ENCODE measurements around the gene ADGRL2.

ADGRL2 gene

GRCh38 chr1:81832573-81832972 is 31.8 kb downstream of the ADGRL2 start:
- no CpG with 5 or more reads among the region's 1 CpG for WGBS
- no peak overlapping the region for H4K8ac ChIP-seq (ENCODE audit: low read length)

GRCh38 chr1:81833722-81834121 is 33.0 kb downstream of the ADGRL2 start:
- Histone ChIP-seq H2AFZ (ENCODE audit: low read depth, low read length) (no peak overlapping the region), H3K9me3 (ENCODE audit: control insufficient read depth, low read length) (no peaks in the 10 kb centered on the region), H2AK5ac (ENCODE audit: low read length, severe bottlenecking) (no peak overlapping the region), H2BK15ac (ENCODE audit: low read depth, poor library complexity, severe bottlenecking) (no peak overlapping the region), H3K27me3 (ENCODE audit: control insufficient read depth in 1 of 2, insufficient read depth in 1 of 2, low read length in 2 of 2) (no peaks in the 10 kb centered on the region), H3K23ac (ENCODE audit: low read length in 2 of 2) (no peak overlapping the region), H3K4me3 (ENCODE audit: insufficient read depth in 1 of 2, low read depth in 1 of 2, low read length in 2 of 2) (no peak overlapping the region), H3K9ac (ENCODE audit: low read length) (no peak overlapping the region), H3K18ac (ENCODE audit: low read depth in 1 of 2, low read length in 2 of 2) (no peak overlapping the region), H3K4me2 (ENCODE audit: low read length, poor library complexity, severe bottlenecking) (no peak overlapping the region), H3K36me3 (ENCODE audit: control insufficient read depth in 1 of 2, insufficient read depth in 2 of 2, low read depth in 1 of 2, low read length in 2 of 2) (no peaks in the 10 kb centered on the region), H3K4me1 (ENCODE audit: control insufficient read depth, insufficient read depth, low read depth, low read length) (no peaks in the 10 kb centered on the region), H3K14ac (ENCODE audit: low read length in 2 of 2) (no peak overlapping the region), H2BK120ac (ENCODE audit: low read depth, low read length) (no peak overlapping the region), H4K91ac (ENCODE audit: low read length) (no peak overlapping the region), H2BK12ac (ENCODE audit: low read length in 2 of 2) (no peak overlapping the region), H3K27ac (ENCODE audit: low read length, poor library complexity, severe bottlenecking) (no peak overlapping the region), H3K4ac (ENCODE audit: low read depth in 1 of 2, low read length in 2 of 2) (no peak overlapping the region), H2BK5ac (ENCODE audit: low read depth, low read length, poor library complexity, severe bottlenecking) (no peak overlapping the region), H3K79me1 (replicated peaks; ENCODE audit: low read length, poor library complexity, severe bottlenecking) (peaks cover 4% of the 10 kb centered on the region), H4K8ac (ENCODE audit: low read length) (no peak overlapping the region)
- no peak for DNase-seq
- WGBS, result 80% methylated on average over 3 of the region's 4 CpGs

More at GRCh38 chr1:81832573-81832972, 31.8 kb downstream of the ADGRL2 start:
- no peak overlapping the region for H3K14ac ChIP-seq (ENCODE audit: low read length in 2 of 2)
- no peak overlapping the region for H2BK5ac ChIP-seq (ENCODE audit: low read depth, low read length, poor library complexity, severe bottlenecking)
- H3K9ac ChIP-seq (ENCODE audit: low read length), result peak overlapping the region; percentile 19
- no peaks in the 10 kb centered on the region for H3K27me3 ChIP-seq (ENCODE audit: control insufficient read depth in 1 of 2, insufficient read depth in 1 of 2, low read length in 2 of 2)
- H3K4me1 ChIP-seq (ENCODE audit: control insufficient read depth, insufficient read depth, low read depth, low read length), result no peaks in the 10 kb centered on the region
- no peak overlapping the region for H3K4me3 ChIP-seq (ENCODE audit: insufficient read depth in 1 of 2, low read depth in 1 of 2, low read length in 2 of 2)
- no peak overlapping the region for H3K23ac ChIP-seq (ENCODE audit: low read length in 2 of 2)
- H3K36me3 ChIP-seq (ENCODE audit: control insufficient read depth in 1 of 2, insufficient read depth in 2 of 2, low read depth in 1 of 2, low read length in 2 of 2), result no peaks in the 10 kb centered on the region
- no peak overlapping the region for H2BK12ac ChIP-seq (ENCODE audit: low read length in 2 of 2)
- H2AFZ ChIP-seq (ENCODE audit: low read depth, low read length), result no peak overlapping the region
- no peak overlapping the region for H2BK15ac ChIP-seq (ENCODE audit: low read depth, poor library complexity, severe bottlenecking)
- H2AK5ac ChIP-seq (ENCODE audit: low read length, severe bottlenecking), result no peak overlapping the region
- no peak overlapping the region for H3K4ac ChIP-seq (ENCODE audit: low read depth in 1 of 2, low read length in 2 of 2)
- H3K27ac ChIP-seq (ENCODE audit: low read length, poor library complexity, severe bottlenecking), result peak overlapping the region; percentile 8
- H3K4me2 ChIP-seq (ENCODE audit: low read length, poor library complexity, severe bottlenecking), result no peak overlapping the region
- H2BK120ac ChIP-seq (ENCODE audit: low read depth, low read length), result no peak overlapping the region
- H3K79me1 ChIP-seq (replicated peaks; ENCODE audit: low read length, poor library complexity, severe bottlenecking), result peaks cover 6% of the 10 kb centered on the region
- DNase-seq, result peak; percentile 66
- no peak overlapping the region for H4K91ac ChIP-seq (ENCODE audit: low read length)
- no peaks in the 10 kb centered on the region for H3K9me3 ChIP-seq (ENCODE audit: control insufficient read depth, low read length)
- no peak overlapping the region for H3K18ac ChIP-seq (ENCODE audit: low read depth in 1 of 2, low read length in 2 of 2)

- peak overlapping the region; percentile 76 for H3K9ac ChIP-seq (ENCODE audit: low read length)
- no peak overlapping the region for H2AFZ ChIP-seq (ENCODE audit: low read depth, low read length)
These were observed 33.5 kb downstream of the ADGRL2 start for GRCh38 chr1:81834268-81834667.

DNA sequence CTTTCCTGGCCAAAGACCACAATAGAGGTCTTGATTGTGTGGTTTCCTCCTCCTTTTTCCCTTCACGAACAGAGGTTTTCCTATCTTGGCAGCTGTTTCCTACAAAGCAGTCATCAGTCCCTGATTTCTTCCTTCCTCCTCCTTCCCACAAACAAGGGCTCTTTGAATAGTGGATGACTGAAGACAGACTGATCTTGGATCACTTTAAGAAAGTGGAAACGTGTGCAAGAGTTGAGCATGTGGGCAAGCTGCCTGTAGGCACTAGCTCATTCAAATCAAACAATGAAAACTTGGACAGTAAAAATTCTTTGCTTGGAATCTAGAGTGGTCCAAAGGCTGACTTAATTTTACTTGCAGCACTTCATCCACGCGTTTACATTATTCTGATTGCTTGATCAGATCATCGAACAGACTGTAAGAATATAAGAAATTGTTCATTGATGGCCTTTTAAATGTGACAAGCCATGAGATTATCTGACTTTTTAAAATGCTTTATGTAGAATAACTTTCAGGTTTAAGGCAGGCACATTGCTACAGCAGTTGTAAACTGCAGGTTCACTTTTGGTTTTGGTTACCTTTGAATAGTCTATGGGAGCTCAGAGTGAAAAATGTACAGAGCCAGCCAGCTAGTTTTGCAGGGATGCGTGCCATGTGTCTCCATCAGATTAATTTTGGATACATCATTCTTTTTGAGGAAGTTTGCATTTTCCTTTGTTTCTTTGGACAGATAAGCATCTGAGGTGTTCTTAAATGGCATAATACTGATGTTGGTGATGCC is 34.4 kb downstream of the ADGRL2 start:
- no peaks in the 10 kb centered on the region for H3K27me3 ChIP-seq (ENCODE audit: control insufficient read depth in 1 of 2, insufficient read depth in 1 of 2, low read length in 2 of 2)
- no peak overlapping the region for H3K18ac ChIP-seq (ENCODE audit: low read depth in 1 of 2, low read length in 2 of 2)
- H2BK5ac ChIP-seq (ENCODE audit: low read depth, low read length, poor library complexity, severe bottlenecking), result no peak overlapping the region
- no peak overlapping the region for H3K23ac ChIP-seq (ENCODE audit: low read length in 2 of 2)
- H3K27ac ChIP-seq (ENCODE audit: low read length, poor library complexity, severe bottlenecking), result no peak overlapping the region
- DNase-seq, result peak; percentile 47
- H3K4me1 ChIP-seq (ENCODE audit: control insufficient read depth, insufficient read depth, low read depth, low read length), result no peaks in the 10 kb centered on the region
- peak overlapping the region in 1 of 2 experiments; percentile 31 for H3K4me3 ChIP-seq (ENCODE audit: insufficient read depth in 1 of 2, low read depth in 1 of 2, low read length in 2 of 2)
- H2BK15ac ChIP-seq (ENCODE audit: low read depth, poor library complexity, severe bottlenecking), result no peak overlapping the region
- no peak overlapping the region for H3K4me2 ChIP-seq (ENCODE audit: low read length, poor library complexity, severe bottlenecking)
- whole genome bisulfite sequencing, result 81% methylated on average over 5 of the region's 6 CpGs
- H4K8ac ChIP-seq (ENCODE audit: low read length), result no peak overlapping the region
- H3K4ac ChIP-seq (ENCODE audit: low read depth in 1 of 2, low read length in 2 of 2), result no peak overlapping the region
- H2BK12ac ChIP-seq (ENCODE audit: low read length in 2 of 2), result no peak overlapping the region
- peak overlapping the region; percentile 76 for H3K9ac ChIP-seq (ENCODE audit: low read length)
- H3K79me1 ChIP-seq (replicated peaks; ENCODE audit: low read length, poor library complexity, severe bottlenecking), result peaks cover 6% of the 10 kb centered on the region
- no peak overlapping the region for H2AK5ac ChIP-seq (ENCODE audit: low read length, severe bottlenecking)
- peaks cover 0 to 3% of the 10 kb centered on the region in 2 experiments for H3K36me3 ChIP-seq (ENCODE audit: control insufficient read depth in 1 of 2, insufficient read depth in 2 of 2, low read depth in 1 of 2, low read length in 2 of 2)
- no peak overlapping the region for H2AFZ ChIP-seq (ENCODE audit: low read depth, low read length)
- H2BK120ac ChIP-seq (ENCODE audit: low read depth, low read length), result no peak overlapping the region
- H3K9me3 ChIP-seq (ENCODE audit: control insufficient read depth, low read length), result no peaks in the 10 kb centered on the region
- no peak overlapping the region for H4K91ac ChIP-seq (ENCODE audit: low read length)
- no peak overlapping the region for H3K14ac ChIP-seq (ENCODE audit: low read length in 2 of 2)

More at GRCh38 chr1:81834268-81834667, 33.5 kb downstream of the ADGRL2 start:
- no peak overlapping the region for H2AK5ac ChIP-seq (ENCODE audit: low read length, severe bottlenecking)
- no peak overlapping the region for H2BK5ac ChIP-seq (ENCODE audit: low read depth, low read length, poor library complexity, severe bottlenecking)
- no peak overlapping the region for H3K14ac ChIP-seq (ENCODE audit: low read length in 2 of 2)
- no peaks in the 10 kb centered on the region for H3K27me3 ChIP-seq (ENCODE audit: control insufficient read depth in 1 of 2, insufficient read depth in 1 of 2, low read length in 2 of 2)
- H4K91ac ChIP-seq (ENCODE audit: low read length), result no peak overlapping the region
- H4K8ac ChIP-seq (ENCODE audit: low read length), result no peak overlapping the region
- no peak overlapping the region for H3K23ac ChIP-seq (ENCODE audit: low read length in 2 of 2)
- H3K79me1 ChIP-seq (replicated peaks; ENCODE audit: low read length, poor library complexity, severe bottlenecking), result peaks cover 4% of the 10 kb centered on the region
- no peak overlapping the region for H3K27ac ChIP-seq (ENCODE audit: low read length, poor library complexity, severe bottlenecking)
- no peaks in the 10 kb centered on the region for H3K9me3 ChIP-seq (ENCODE audit: control insufficient read depth, low read length)
- peak; percentile 39 for DNase-seq
- no peaks in the 10 kb centered on the region for H3K4me1 ChIP-seq (ENCODE audit: control insufficient read depth, insufficient read depth, low read depth, low read length)
- no peak overlapping the region for H3K4me2 ChIP-seq (ENCODE audit: low read length, poor library complexity, severe bottlenecking)
- H3K36me3 ChIP-seq (ENCODE audit: control insufficient read depth in 1 of 2, insufficient read depth in 2 of 2, low read depth in 1 of 2, low read length in 2 of 2), result no peaks in the 10 kb centered on the region
- H3K4ac ChIP-seq (ENCODE audit: low read depth in 1 of 2, low read length in 2 of 2), result no peak overlapping the region
- H2BK12ac ChIP-seq (ENCODE audit: low read length in 2 of 2), result no peak overlapping the region
- peak overlapping the region in 1 of 2 experiments; percentile 31 for H3K4me3 ChIP-seq (ENCODE audit: insufficient read depth in 1 of 2, low read depth in 1 of 2, low read length in 2 of 2)
- H3K18ac ChIP-seq (ENCODE audit: low read depth in 1 of 2, low read length in 2 of 2), result no peak overlapping the region
- 58% methylated on average over 1 of the region's 2 CpGs for WGBS
- no peak overlapping the region for H2BK15ac ChIP-seq (ENCODE audit: low read depth, poor library complexity, severe bottlenecking)
- no peak overlapping the region for H2BK120ac ChIP-seq (ENCODE audit: low read depth, low read length)
